NT2/D1 (cell line): ENCODE data around the gene PLEKHA6.

ENCODE experiments used
- SUZ12 ChIP-seq: IDR thresholded peaks from 2 replicates; pipeline ENCODE4 v1.6.1; 2011; ENCODE audit not compliant: insufficient read length, insufficient read depth; ENCODE audit errors: extremely low read depth
- YY1 ChIP-seq: IDR thresholded peaks from 2 replicates; pipeline ENCODE4 v1.6.1; 2011; ENCODE audit not compliant: insufficient read length, insufficient read depth
- ZNF274 ChIP-seq: IDR thresholded peaks from 2 replicates; pipeline ENCODE4 v1.6.1; 2011; ENCODE audit warnings: mild to moderate bottlenecking, low read depth, low read length

DNA sequence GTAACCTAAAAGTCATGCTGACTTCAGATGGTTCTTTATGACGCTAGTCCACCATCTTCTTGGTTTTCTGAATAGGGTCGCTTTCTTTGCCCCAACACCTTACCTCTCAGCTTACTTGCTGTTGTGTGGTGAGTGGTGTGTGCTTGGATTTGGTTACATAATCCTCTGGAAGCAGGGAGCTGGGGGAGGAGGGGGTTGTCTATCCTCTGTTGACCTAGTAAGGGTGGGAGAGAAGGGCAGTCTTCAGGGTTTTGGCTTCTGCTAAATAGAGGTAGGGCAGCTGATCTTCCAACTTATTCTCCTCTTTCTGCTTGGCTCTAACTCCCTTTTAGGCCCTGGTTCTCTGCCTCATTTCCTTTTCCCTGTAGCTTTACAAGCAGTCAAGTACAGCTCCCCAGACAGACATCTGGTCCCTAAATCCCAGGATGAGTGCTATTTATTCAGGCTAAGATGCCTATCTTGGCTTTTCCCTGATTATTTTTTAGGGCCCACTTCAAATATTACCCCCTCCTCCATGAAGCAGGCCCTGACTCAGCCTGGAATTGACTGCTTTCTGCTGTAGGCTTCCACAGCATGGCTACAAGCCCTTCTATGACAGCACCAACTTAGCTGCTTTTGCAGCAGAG is 187.2 kb downstream of the PLEKHA6 start:
- TF ChIP-seq ZNF274 (no peak), YY1 (no peak), SUZ12 (no peak)
